Suprapubic skin (tissue), 4 donors: ENCODE results near the gene KHSRP. TPM values are rescaled to one million over a fixed set of nuclear protein-coding genes. Genes with fewer than 3 reads are reported as not detected.

Source experiments
- DNase-seq, 2 donors: peaks; one replicate each; pipeline ENCODE4 v3.0.0-alpha.2; 2019; ENCODE audit warnings: low spot score in 2 of 2
- H3K27ac ChIP-seq: fragments of 200-600 bp; sonication (generic); one replicate; pipeline ENCODE4 v1.5.1; 2019
- H3K27me3 ChIP-seq: fragments of 200-600 bp; sonication (generic); one replicate; pipeline ENCODE4 v1.5.1; 2019
- H3K36me3 ChIP-seq: fragments of 200-600 bp; sonication (generic); one replicate; pipeline ENCODE4 v1.5.1; 2019
- H3K4me1 ChIP-seq: fragments of 200-600 bp; sonication (generic); one replicate; pipeline ENCODE4 v1.5.1; 2019
- H3K4me3 ChIP-seq: fragments of 200-600 bp; sonication (generic); one replicate; pipeline ENCODE4 v1.5.1; 2019; ENCODE audit warnings: mild to moderate bottlenecking
- H3K9me3 ChIP-seq: fragments of 200-600 bp; sonication (generic); one replicate; pipeline ENCODE4 v1.5.1; 2019
- EP300 ChIP-seq: sonication (generic); formaldehyde crosslinking; IDR thresholded peaks from one replicate; pipeline ENCODE4 v1.6.1; 2017; ENCODE audit warnings: antibody characterized with exemption
- POLR2A ChIP-seq, 2 donors: fragments of 450-650 bp; IDR thresholded peaks; one replicate each; pipeline ENCODE4 v1.6.1; 2017; ENCODE audit warnings: antibody characterized with exemption in 2 of 2, mild to moderate bottlenecking in 2 of 2, moderate library complexity in 2 of 2
- POLR2AphosphoS5 ChIP-seq, 3 donors: sonication (generic); formaldehyde crosslinking; IDR thresholded peaks; one replicate each; pipeline ENCODE4 v1.6.1; 2017; ENCODE audit warnings: antibody characterized with exemption in 3 of 3
- WGBS: methylation state at CpG from one replicate; pipeline ENCODE4 v1.1.5; 2018; 5-methylcytosine and 5-hydroxymethylcytosine counted together
- total RNA-seq, 4 donors: library from RNA; depleted of rRNA; stranded (reverse); fragments of >200 nt; gene quantifications; one replicate each; pipeline ENCODE4 v1.1.0, GENCODE V29; 2016
- TF ChIP-seq, protein P1 (sequence below), 2 donors: fragments of 200-600 bp in 1 of 2; fragments of 450-650 bp in 1 of 2; sonication (generic) in 1 of 2; IDR thresholded peaks; one replicate each; pipeline ENCODE4 v1.5.1; 2016 to 2019; ENCODE audit warnings: antibody characterized with exemption in 2 of 2, mild to moderate bottlenecking in 1 of 2, moderate library complexity in 1 of 2

The KHSRP gene
- total RNA-seq, 4 donors from 2014 or later = 127 to 160 (median 139) TPM

DNA sequence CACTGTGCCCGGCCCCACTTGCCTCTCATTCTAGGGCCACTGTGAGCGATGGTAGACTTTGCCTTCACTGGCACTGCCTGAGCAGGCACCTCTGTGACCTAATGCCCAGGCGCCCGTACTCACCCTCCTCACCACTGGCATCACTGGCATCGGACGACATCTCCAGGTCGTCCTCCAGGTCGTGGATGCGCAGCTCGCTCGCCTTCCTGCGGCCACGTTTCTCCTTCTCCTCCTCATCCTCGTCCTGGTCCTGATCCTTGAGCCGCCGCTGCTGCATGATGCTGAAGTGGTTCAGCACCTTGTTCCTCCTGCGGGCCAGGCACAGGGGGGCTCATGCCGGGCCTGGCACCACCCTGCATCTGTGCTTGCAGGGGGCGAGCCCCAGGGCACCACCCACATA lies 41.4 kb downstream of the KHSRP start:
- peaks cover 87% of the 10 kb centered on the region for H3K36me3 ChIP-seq
- DNase-seq = no peak

DNA sequence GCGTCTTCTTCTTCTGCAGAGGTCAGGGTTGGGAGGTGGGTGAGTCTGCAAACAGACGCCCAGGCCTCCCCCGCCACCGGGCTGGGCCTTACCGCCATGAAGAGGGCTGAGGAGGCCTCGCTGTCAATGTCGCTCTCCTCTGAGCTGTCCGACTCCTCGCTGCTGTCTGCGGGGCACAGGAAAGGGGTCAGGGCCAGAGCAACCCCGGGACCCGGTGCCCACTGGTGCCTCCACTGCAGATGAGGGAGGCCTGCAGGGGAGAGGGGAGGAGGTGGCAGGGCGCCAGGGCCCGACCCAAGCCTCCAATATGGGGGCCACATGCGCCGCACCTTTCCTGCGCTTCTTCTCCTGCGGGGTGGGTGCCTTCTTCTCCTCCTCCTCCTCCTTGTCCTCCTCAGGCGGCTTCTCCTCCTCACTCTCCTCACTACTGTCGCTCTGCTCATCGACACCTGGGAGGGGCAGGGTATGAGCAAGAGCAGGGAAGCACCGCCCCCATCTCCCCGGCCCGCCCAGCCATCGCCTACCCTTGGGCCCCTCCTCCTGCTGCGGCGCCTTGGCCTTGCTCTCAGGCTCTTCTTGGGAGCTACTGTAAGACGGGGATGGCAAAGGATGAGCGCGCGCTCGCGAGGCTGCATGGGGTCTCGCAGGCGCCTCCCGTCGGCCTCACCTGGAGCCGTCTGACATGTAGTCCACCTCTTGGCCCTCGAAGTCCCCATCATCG lies 43.4 kb downstream of the KHSRP start:
- H3K36me3 ChIP-seq = peaks cover 67% of the 10 kb centered on the region
- TF ChIP-seq POLR2AphosphoS5 (IDR thresholded peaks at IDR 0.05) = no peak
- TF ChIP-seq, protein P1, sequence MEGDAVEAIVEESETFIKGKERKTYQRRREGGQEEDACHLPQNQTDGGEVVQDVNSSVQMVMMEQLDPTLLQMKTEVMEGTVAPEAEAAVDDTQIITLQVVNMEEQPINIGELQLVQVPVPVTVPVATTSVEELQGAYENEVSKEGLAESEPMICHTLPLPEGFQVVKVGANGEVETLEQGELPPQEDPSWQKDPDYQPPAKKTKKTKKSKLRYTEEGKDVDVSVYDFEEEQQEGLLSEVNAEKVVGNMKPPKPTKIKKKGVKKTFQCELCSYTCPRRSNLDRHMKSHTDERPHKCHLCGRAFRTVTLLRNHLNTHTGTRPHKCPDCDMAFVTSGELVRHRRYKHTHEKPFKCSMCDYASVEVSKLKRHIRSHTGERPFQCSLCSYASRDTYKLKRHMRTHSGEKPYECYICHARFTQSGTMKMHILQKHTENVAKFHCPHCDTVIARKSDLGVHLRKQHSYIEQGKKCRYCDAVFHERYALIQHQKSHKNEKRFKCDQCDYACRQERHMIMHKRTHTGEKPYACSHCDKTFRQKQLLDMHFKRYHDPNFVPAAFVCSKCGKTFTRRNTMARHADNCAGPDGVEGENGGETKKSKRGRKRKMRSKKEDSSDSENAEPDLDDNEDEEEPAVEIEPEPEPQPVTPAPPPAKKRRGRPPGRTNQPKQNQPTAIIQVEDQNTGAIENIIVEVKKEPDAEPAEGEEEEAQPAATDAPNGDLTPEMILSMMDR (IDR thresholded peaks at IDR 0.05) = no peak
- H3K4me3 ChIP-seq = no peak overlapping the region
- no peaks in the 10 kb centered on the region for H3K9me3 ChIP-seq
- DNase-seq = no peak
- H3K27ac ChIP-seq = no peak overlapping the region
- H3K4me1 ChIP-seq = peaks cover 2% of the 10 kb centered on the region
- 97% methylated on average over 39 of the region's 40 CpGs for WGBS
- no peaks in the 10 kb centered on the region for H3K27me3 ChIP-seq

More for the DNA sequence above, 41.4 kb downstream of the KHSRP start:
- H3K27ac ChIP-seq = no peak overlapping the region
- H3K9me3 ChIP-seq = no peaks in the 10 kb centered on the region
- H3K4me3 ChIP-seq = no peak overlapping the region
- 92% methylated on average over 17 of the region's 19 CpGs for WGBS
- TF ChIP-seq, protein P1 (IDR thresholded peaks at IDR 0.05) = no peak
- TF ChIP-seq POLR2A (IDR thresholded peaks at IDR 0.05) (no peak), EP300 (no peak), POLR2AphosphoS5 (IDR thresholded peaks at IDR 0.05) (no peak)
- no peaks in the 10 kb centered on the region for H3K4me1 ChIP-seq
- H3K27me3 ChIP-seq = no peaks in the 10 kb centered on the region

DNA sequence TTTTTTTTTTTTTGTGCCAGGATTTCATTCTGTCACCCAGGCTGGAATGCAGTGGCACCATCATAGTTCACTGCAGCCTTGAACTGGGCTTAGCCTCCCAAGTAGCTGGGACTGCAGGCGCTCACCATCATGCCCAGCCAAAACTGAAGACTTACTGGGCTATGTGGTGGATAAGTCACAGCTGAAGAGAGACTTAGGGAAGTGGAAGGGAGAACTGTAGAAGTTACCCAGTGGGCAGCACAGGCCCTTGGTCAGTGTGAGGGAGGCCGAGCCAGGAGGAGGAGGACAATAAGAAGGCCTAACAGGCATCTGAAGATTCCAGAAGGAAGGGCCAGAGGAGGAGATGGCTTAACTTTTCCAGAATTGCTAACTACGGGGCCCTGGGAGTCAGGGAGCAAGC lies 44.9 kb downstream of the KHSRP start:
- Histone ChIP-seq H3K36me3 (peaks cover 66% of the 10 kb centered on the region), H3K27me3 (no peaks in the 10 kb centered on the region), H3K4me1 (peaks cover 9% of the 10 kb centered on the region), H3K4me3 (no peak overlapping the region), H3K9me3 (no peaks in the 10 kb centered on the region), H3K27ac (no peak overlapping the region)
- TF ChIP-seq POLR2AphosphoS5 (IDR thresholded peaks at IDR 0.05) (no peak), EP300 (no peak), POLR2A (IDR thresholded peaks at IDR 0.05) (no peak)
- TF ChIP-seq, protein P1 (IDR thresholded peaks at IDR 0.05) = no peak
- WGBS = 84% methylated on average over 3 of the region's 3 CpGs
- no peak for DNase-seq

DNA sequence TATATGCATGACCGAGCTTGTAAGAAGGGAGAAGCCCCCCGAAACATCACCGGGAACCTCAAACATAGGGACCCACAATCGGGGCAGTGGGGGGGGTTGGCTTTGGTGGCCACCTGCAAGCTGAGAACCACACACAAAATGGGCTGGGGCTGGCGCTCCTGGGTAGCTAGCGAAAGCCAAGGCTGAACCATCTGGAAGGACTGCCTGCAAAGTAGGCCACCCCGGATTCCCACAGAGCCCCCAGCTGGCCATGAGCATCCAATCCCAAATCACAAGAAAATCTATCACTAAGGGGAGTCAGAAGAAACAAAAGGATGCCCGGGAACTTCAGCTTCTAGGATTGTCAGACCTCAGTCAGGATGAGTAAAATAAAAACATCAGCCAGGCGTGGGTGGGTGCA lies 46.1 kb downstream of the KHSRP start:
- 66% methylated on average over 7 of the region's 9 CpGs for WGBS
- peaks cover 20% of the 10 kb centered on the region for H3K4me1 ChIP-seq
- H3K27ac ChIP-seq = no peak overlapping the region
- no peaks in the 10 kb centered on the region for H3K27me3 ChIP-seq
- TF ChIP-seq POLR2AphosphoS5 (IDR thresholded peaks at IDR 0.05) (no peak), EP300 (no peak), POLR2A (IDR thresholded peaks at IDR 0.05) (no peak)
- TF ChIP-seq, protein P1 (IDR thresholded peaks at IDR 0.05) = no peak
- no peak for DNase-seq
- peaks cover 58% of the 10 kb centered on the region for H3K36me3 ChIP-seq
- no peak overlapping the region for H3K4me3 ChIP-seq
- H3K9me3 ChIP-seq = no peaks in the 10 kb centered on the region

DNA sequence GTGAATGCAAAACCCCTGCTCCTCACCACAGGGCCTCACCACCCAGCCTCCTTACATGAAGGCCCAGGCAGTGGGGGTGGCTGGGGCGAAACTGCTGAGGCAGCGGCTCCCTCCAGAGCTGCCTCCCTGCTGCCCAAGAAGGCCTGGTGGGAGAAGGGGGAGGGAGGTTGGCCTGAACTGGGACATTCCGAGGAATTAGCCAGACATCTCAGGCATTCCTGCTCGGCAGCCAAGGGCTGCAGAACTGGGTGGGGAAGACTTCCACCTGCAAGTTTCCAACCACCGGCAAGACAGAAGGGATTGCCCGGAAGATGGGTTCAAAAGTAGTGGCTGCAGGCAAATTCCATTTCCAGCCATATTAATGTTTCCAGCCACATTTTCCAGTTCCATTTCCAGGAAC lies 46.6 kb downstream of the KHSRP start:
- no peak overlapping the region for H3K27ac ChIP-seq
- WGBS = 33% methylated on average over 3 of the region's 6 CpGs
- H3K9me3 ChIP-seq = no peaks in the 10 kb centered on the region
- DNase-seq = no peak
- H3K27me3 ChIP-seq = no peaks in the 10 kb centered on the region
- H3K4me1 ChIP-seq = peaks cover 22% of the 10 kb centered on the region
- peaks cover 54% of the 10 kb centered on the region for H3K36me3 ChIP-seq
- no peak for TF ChIP-seq POLR2AphosphoS5 (IDR thresholded peaks at IDR 0.05)
- TF ChIP-seq EP300 = no peak
- TF ChIP-seq POLR2A (IDR thresholded peaks at IDR 0.05) = no peak
- TF ChIP-seq, protein P1 (IDR thresholded peaks at IDR 0.05) = no peak
- H3K4me3 ChIP-seq = no peak overlapping the region
